Heart left ventricle (tissue), 16 donors: ENCODE results near the gene KRT85. TPM values are rescaled to one million over a fixed set of nuclear protein-coding genes. Genes with fewer than 3 reads are reported as not detected.

Source experiments
- ATAC-seq, 4 donors: fragments of 200-7000 bp; cut with Tn5 transposase; one replicate each; pipeline ENCODE4 v1.9.1; 2020 to 2022; ENCODE audit warnings: moderate library complexity in 4 of 4, mild to moderate bottlenecking in 3 of 4, moderate number of reproducible peaks in 1 of 4
- DNase-seq, 5 donors: peaks; one replicate each; pipeline ENCODE4 v3.0.0-alpha.2; 2020
- H3K27ac ChIP-seq, 12 donors: fragments of 200-600 bp; sonication (generic) in 4 of 12; one replicate each; pipeline versions ENCODE4 v1.5.0 to v1.8.0; 2016 to 2022; ENCODE audit warnings: mild to moderate bottlenecking in 2 of 12
- H3K27me3 ChIP-seq, 9 donors: fragments of 200-600 bp; sonication (generic) in 2 of 9; one replicate each; pipeline versions ENCODE4 v1.5.1 to v1.8.0; 2016 to 2022; ENCODE audit warnings: mild to moderate bottlenecking in 3 of 9
- H3K36me3 ChIP-seq, 9 donors: fragments of 200-600 bp; sonication (generic) in 2 of 9; one replicate each; pipeline versions ENCODE4 v1.5.0 to v1.8.0; 2018 to 2022; ENCODE audit warnings: mild to moderate bottlenecking in 2 of 9
- H3K4me1 ChIP-seq, 12 donors: fragments of 200-600 bp; sonication (generic) in 4 of 12; one replicate each; pipeline versions ENCODE4 v1.5.0 to v1.8.0; 2016 to 2022; ENCODE audit warnings: mild to moderate bottlenecking in 3 of 12
- H3K4me3 ChIP-seq, 12 donors: fragments of 200-600 bp; sonication (generic) in 4 of 12; one replicate each; pipeline versions ENCODE4 v1.5.0 to v1.8.0; 2017 to 2022; ENCODE audit warnings: mild to moderate bottlenecking in 9 of 12, moderate library complexity in 4 of 12
- H3K9me3 ChIP-seq, 12 donors: fragments of 200-600 bp; sonication (generic) in 4 of 12; one replicate each; pipeline versions ENCODE4 v1.5.0 to v1.8.0; 2016 to 2022; ENCODE audit warnings: mild to moderate bottlenecking in 1 of 12
- POLR2A ChIP-seq, 2 donors: fragments of 450-650 bp; IDR thresholded peaks; one replicate each; pipeline ENCODE4 v1.6.1; 2017; ENCODE audit warnings: antibody characterized with exemption in 2 of 2, mild to moderate bottlenecking in 2 of 2, moderate library complexity in 2 of 2
- WGBS, 4 donors: extraction: QIAGEN DNeasy Blood & Tissue Kit in 2 of 4; methylation state at CpG; one replicate each; pipeline versions ENCODE4 v1.1.5 to v1.1.7; 2013 to 2018; 5-methylcytosine and 5-hydroxymethylcytosine counted together
- intact Hi-C, 10 donors: fragments of 100-400 bp; cut with DNase I; formaldehyde crosslinking; loops; one replicate each; pipeline versions ENCODE4 v1.11.1 to v1.14.2; 2022
- polyA plus RNA-seq, 2 donors: library from polyadenylated mRNA; stranded (reverse); fragments of 200-250 nt; gene quantifications; one replicate each; pipeline ENCODE4 v1.2.3, GENCODE V29; 2013
- total RNA-seq, 9 donors: library from RNA; depleted of rRNA in 2 of 9; stranded (reverse); fragments of >200 nt in 2 of 9; fragmentation: NEBNext Ultra II Directional in 3 of 9; extraction: Animal tissue kit (Norgen Biotek cat#: 25700) in 3 of 9; gene quantifications; one replicate each; pipeline versions ENCODE4 v1.1.0 to v1.2.4, GENCODE V29; 2016 to 2023
- TF ChIP-seq, protein P1 (sequence below), 12 donors: fragments of 200-600 bp; sonication (generic) in 4 of 12; IDR thresholded peaks; one replicate each; pipeline versions ENCODE4 v1.5.0 to v1.8.0; 2018 to 2022; ENCODE audit warnings: antibody characterized with exemption in 12 of 12, mild to moderate bottlenecking in 5 of 12
- donor health status: ischemic (EF 13 %, LVEDD 7.1; RV severe dilation, severe dysfunction).
- donor health status: healthy with polysubstance abuse.
- donor health status: DM: no; HTN: yes; CAD: no.
- donor health status: DM: no; HTN: no; CAD: no.
- donor health status: ischemic (EF 25% LVEDD 6.9; RV normal size, moderate dysfunction).
- donor health status: ischemic (EF 25% LVEDD 5.7; RV mildly dilated, moderate dysfunction).
- donor health status: healthy.
- donor health status: DM: yes; HTN: yes; CAD: no.
- donor health status: ischemic (EF 35%, LVEDD 5.7; RV mildly dilated, moderate dysfunction).
- donor health status: nonischemic (EF 11% LVEDD 7.7; RV severe dilation, severe dysfunction).
- donor health status: DM: yes; HTN: yes; CAD: no.
- donor health status: PGD.
- donor health status: ischemic (EF 29% LVEDD 5.4; RV normal size, mild dysfunction).
- donor health status: nonischemic (EF 23%, LVEDD 6.1; RV moderate dilation, normal function).

KRT85 gene
- total and polyA plus RNA-seq, 11 donors: not detected

DNA sequence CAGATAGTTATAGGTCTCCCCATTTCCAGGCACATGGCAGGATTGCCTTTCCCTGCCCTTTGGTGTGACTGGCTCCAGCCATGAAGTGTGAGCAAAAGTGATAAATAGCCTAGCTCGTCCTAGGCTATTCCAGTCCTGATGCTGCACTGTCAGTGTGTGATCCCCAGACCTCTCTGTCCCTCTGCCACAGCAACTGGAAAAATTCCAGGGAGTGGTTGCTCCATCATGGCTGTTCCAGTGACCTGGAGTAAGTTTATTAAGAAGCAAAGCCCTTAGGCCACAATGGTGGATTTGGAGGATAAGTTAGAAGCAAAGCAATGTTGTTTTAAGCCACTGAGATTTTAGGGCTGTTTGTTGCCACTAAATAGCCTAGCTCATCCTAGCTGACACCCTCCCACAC, 36.2 kb downstream of the KRT85 start:
- DNase-seq: no peak
- ATAC-seq: no peak
- H3K9me3 ChIP-seq: peaks cover 0 to 12% (median 4%) of the 10 kb centered on the region in 12 donors
- TF ChIP-seq POLR2A (IDR thresholded peaks at IDR 0.05): no peak
- TF ChIP-seq, protein P1, sequence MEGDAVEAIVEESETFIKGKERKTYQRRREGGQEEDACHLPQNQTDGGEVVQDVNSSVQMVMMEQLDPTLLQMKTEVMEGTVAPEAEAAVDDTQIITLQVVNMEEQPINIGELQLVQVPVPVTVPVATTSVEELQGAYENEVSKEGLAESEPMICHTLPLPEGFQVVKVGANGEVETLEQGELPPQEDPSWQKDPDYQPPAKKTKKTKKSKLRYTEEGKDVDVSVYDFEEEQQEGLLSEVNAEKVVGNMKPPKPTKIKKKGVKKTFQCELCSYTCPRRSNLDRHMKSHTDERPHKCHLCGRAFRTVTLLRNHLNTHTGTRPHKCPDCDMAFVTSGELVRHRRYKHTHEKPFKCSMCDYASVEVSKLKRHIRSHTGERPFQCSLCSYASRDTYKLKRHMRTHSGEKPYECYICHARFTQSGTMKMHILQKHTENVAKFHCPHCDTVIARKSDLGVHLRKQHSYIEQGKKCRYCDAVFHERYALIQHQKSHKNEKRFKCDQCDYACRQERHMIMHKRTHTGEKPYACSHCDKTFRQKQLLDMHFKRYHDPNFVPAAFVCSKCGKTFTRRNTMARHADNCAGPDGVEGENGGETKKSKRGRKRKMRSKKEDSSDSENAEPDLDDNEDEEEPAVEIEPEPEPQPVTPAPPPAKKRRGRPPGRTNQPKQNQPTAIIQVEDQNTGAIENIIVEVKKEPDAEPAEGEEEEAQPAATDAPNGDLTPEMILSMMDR (IDR thresholded peaks at IDR 0.05): no peak
- WGBS, 4 donors: 40 to 50% (median 43%) methylated on average over 1 of the region's 1 CpG
- H3K27me3 ChIP-seq: peaks cover 0 to 18% (median 0%) of the 10 kb centered on the region in 9 donors
- no peaks in the 10 kb centered on the region for H3K4me1 ChIP-seq
- no peaks in the 10 kb centered on the region for H3K36me3 ChIP-seq
- H3K27ac ChIP-seq: no peak overlapping the region
- intact Hi-C loops: no loop called here
- H3K4me3 ChIP-seq: no peak overlapping the region

DNA sequence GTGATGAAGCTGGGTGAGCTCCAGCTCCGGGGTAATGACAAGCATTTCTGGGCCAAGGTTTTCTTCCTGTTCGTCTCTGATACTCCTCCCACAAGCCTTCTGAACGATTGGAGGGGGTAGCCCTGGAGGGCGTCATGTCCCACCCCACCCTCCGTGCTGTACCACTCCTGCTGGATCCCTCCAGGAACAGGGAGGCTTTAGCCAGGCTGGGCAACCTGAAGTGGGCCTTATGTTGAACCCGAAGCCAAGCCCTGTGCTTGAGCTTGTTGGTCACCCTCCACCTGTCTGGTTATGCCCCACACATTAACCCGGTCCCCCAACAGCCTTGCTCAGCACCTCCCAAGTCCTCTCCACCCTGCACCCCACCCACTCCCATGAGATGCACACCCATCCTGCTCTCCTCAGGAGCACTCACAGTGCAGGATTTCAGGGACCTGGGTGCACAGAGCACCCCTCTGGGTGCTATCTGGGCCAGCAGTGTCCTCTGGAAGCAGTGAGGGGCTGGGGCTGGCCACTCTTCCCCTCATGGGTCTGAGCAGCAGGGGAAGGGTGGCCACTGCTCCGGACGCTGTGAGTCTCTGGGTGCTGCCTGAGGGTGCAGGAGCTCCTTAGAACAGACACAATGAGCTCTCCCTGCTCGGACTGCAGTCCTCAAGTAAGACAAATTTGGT, 39.3 kb downstream of the KRT85 start:
- H3K36me3 ChIP-seq: no peaks in the 10 kb centered on the region
- no peak for DNase-seq
- H3K4me3 ChIP-seq: no peak overlapping the region
- 68 to 86% (median 76%) methylated on average over 5 to 10 of the region's 10 CpGs for WGBS, 4 donors
- no peak overlapping the region for H3K27ac ChIP-seq
- TF ChIP-seq POLR2A (IDR thresholded peaks at IDR 0.05): no peak
- TF ChIP-seq, protein P1 (IDR thresholded peaks at IDR 0.05): no peak
- H3K9me3 ChIP-seq: no peaks in the 10 kb centered on the region
- no peaks in the 10 kb centered on the region for H3K4me1 ChIP-seq
- H3K27me3 ChIP-seq: peaks cover 0 to 12% (median 0%) of the 10 kb centered on the region in 9 donors
- peak in 3 of 4 donors; percentile 5 to 17 (median 16) for ATAC-seq
- intact Hi-C loops: loop anchor here in 8 of 10 donors (1.0 to 5.0 kb wide), 3 partner anchors 171 to 172 kb away; no protein-coding TSS in a partner anchor

DNA sequence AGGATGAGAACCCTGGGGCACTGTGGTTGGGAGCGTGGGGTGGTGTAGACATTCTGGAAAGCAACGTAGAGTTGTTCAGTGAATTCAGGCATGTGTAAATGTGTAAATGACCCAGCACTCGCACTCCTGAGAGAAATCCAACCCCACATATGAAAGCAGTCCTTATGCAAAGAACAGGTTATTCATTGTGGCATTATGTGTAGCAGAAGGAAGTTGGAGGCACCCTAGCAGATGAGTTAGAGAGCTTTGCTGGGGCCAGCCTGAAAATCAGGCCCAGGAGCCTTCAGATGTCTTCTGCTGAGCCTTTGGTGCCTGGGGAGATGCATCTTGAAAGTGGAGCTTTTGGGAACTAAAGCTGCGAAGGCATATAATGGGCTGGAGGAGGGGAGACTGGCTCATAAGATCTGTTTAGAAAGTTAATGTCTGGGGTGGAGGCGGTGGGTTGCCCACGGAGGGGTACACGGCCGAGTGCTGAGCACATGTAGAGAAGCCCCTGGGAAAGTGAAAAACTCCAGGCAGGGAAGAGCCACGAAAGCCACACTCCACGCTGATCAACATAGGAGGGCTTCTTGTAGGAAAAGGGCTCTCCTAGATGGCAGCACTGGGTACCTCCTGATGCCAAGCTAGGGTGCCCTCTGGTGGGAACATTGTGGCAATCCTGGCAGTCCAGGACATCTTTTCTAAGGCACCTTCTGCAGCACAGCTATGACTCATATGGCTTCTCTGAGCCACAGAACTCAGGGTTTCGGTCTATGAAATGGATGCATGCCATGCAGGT, 40.0 kb downstream of the KRT85 start:
- no peaks in the 10 kb centered on the region for H3K36me3 ChIP-seq
- 49 to 54% (median 52%) methylated on average over 11 of the region's 11 CpGs for WGBS, 4 donors
- DNase-seq (peak in 4 of 5 donors; percentile 57 to 75 (median 68)), ATAC-seq (peak; percentile 57 to 93 (median 85))
- no peaks in the 10 kb centered on the region for H3K4me1 ChIP-seq
- no peak overlapping the region for H3K4me3 ChIP-seq
- H3K9me3 ChIP-seq: no peaks in the 10 kb centered on the region
- TF ChIP-seq, protein P1 (IDR thresholded peaks at IDR 0.05): peak; percentile 50 to 83 (median 68)
- TF ChIP-seq POLR2A (IDR thresholded peaks at IDR 0.05): no peak
- no peak overlapping the region for H3K27ac ChIP-seq
- intact Hi-C loops: loop anchor here in 6 of 10 donors (1.0 to 5.0 kb wide), 3 partner anchors 170 to 171 kb away; no protein-coding TSS in a partner anchor
- peaks cover 0 to 19% (median 0%) of the 10 kb centered on the region in 9 donors for H3K27me3 ChIP-seq

GRCh38 chr12:52324153-52324444, 43.2 kb downstream of the KRT85 start:
- Histone ChIP-seq H3K4me3 (no peak overlapping the region), H3K27me3 (peaks cover 7 to 44% (median 21%) of the 10 kb centered on the region in 9 donors), H3K27ac (no peak overlapping the region), H3K9me3 (no peaks in the 10 kb centered on the region), H3K4me1 (no peaks in the 10 kb centered on the region), H3K36me3 (no peaks in the 10 kb centered on the region)
- DNase-seq: no peak
- intact Hi-C loops: no loop called here
- WGBS, 4 donors: 72 to 97% (median 82%) methylated on average over 3 of the region's 3 CpGs
- TF ChIP-seq POLR2A (IDR thresholded peaks at IDR 0.05): no peak
- TF ChIP-seq, protein P1 (IDR thresholded peaks at IDR 0.05): no peak
- no peak for ATAC-seq
